ENCODE results near the gene SOX1.

Gene SOX1

GRCh38 chr13:112117258-112117954, 50.5 kb downstream of the SOX1 start:
- Histone ChIP-seq H3K9me3 (ENCODE audit: control insufficient read depth, low read length) (no peaks in the 10 kb centered on the region), H3K36me3 (ENCODE audit: control insufficient read depth, insufficient read depth, low read length) (no peaks in the 10 kb centered on the region), H3K9ac (no peak overlapping the region), H3K79me2 (no peaks in the 10 kb centered on the region), H3K4me1 (no peaks in the 10 kb centered on the region), H3K4me3 (ENCODE audit: low read depth, low read length) (no peak overlapping the region), H3K4me2 (ENCODE audit: low read length) (no peak overlapping the region), H3K27ac (no peak overlapping the region), H3K27me3 (ENCODE audit: control insufficient read depth, insufficient read depth, low read length) (no peaks in the 10 kb centered on the region), H2AFZ (no peak overlapping the region)
- no peak for TF ChIP-seq CTCF (IDR thresholded peaks at IDR 0.05)

GRCh38 chr13:112117955-112118302, 51.0 kb downstream of the SOX1 start:
- H3K4me1 ChIP-seq: no peaks in the 10 kb centered on the region
- no peak overlapping the region for H2AFZ ChIP-seq
- H3K4me2 ChIP-seq (ENCODE audit: low read length): no peak overlapping the region
- no peaks in the 10 kb centered on the region for H3K36me3 ChIP-seq (ENCODE audit: control insufficient read depth, insufficient read depth, low read length)
- no peak overlapping the region for H3K27ac ChIP-seq
- no peaks in the 10 kb centered on the region for H3K79me2 ChIP-seq
- no peak overlapping the region for H3K9ac ChIP-seq
- H3K9me3 ChIP-seq (ENCODE audit: control insufficient read depth, low read length): no peaks in the 10 kb centered on the region
- H3K27me3 ChIP-seq (ENCODE audit: control insufficient read depth, insufficient read depth, low read length): no peaks in the 10 kb centered on the region
- TF ChIP-seq CTCF (IDR thresholded peaks at IDR 0.05): no peak
- no peak overlapping the region for H3K4me3 ChIP-seq (ENCODE audit: low read depth, low read length)

- H3K9me3 ChIP-seq (ENCODE audit: control insufficient read depth, low read length): no peaks in the 10 kb centered on the region
- H3K4me3 ChIP-seq (ENCODE audit: low read depth, low read length): no peak overlapping the region
- no peaks in the 10 kb centered on the region for H3K79me2 ChIP-seq
- no peak for TF ChIP-seq CTCF (IDR thresholded peaks at IDR 0.05)
- H3K27ac ChIP-seq: no peak overlapping the region
- no peak overlapping the region for H3K9ac ChIP-seq
- H3K36me3 ChIP-seq (ENCODE audit: control insufficient read depth, insufficient read depth, low read length): no peaks in the 10 kb centered on the region
- no peaks in the 10 kb centered on the region for H3K4me1 ChIP-seq
- H2AFZ ChIP-seq: no peak overlapping the region
- no peaks in the 10 kb centered on the region for H3K27me3 ChIP-seq (ENCODE audit: control insufficient read depth, insufficient read depth, low read length)
- H3K4me2 ChIP-seq (ENCODE audit: low read length): no peak overlapping the region
Observed at GRCh38 chr13:112118451-112119064, 51.6 kb downstream of the SOX1 start.

- TF ChIP-seq CTCF (IDR thresholded peaks at IDR 0.05): no peak
- no peak overlapping the region for H3K4me3 ChIP-seq (ENCODE audit: low read depth, low read length)
Observed at GRCh38 chr13:112119192-112120030, 52.5 kb downstream of the SOX1 start.

More at GRCh38 chr13:112119192-112120030, 52.5 kb downstream of the SOX1 start:
- Histone ChIP-seq H2AFZ (no peak overlapping the region), H3K4me2 (ENCODE audit: low read length) (no peak overlapping the region), H3K79me2 (no peaks in the 10 kb centered on the region), H3K27ac (no peak overlapping the region), H3K36me3 (ENCODE audit: control insufficient read depth, insufficient read depth, low read length) (no peaks in the 10 kb centered on the region), H3K9ac (no peak overlapping the region), H3K27me3 (ENCODE audit: control insufficient read depth, insufficient read depth, low read length) (no peaks in the 10 kb centered on the region), H3K4me1 (no peaks in the 10 kb centered on the region), H3K9me3 (ENCODE audit: control insufficient read depth, low read length) (no peaks in the 10 kb centered on the region)

Measured in parathyroid adenoma (tissue), 2 donors.